DND-41 (cell line): ENCODE data around the gene GEMIN7.

Experiments
- ATAC-seq: fragments of 200-7000 bp; cut with Tn5 transposase; 3 replicates; pipeline ENCODE4 v1.9.1; 2021; ENCODE audit warnings: low read depth; ENCODE audit not compliant: insufficient read depth
- DNase-seq: peaks from one replicate; pipeline ENCODE4 v3.0.0-alpha.2; 2020
- H2AFZ ChIP-seq: 2 replicates; pipeline ENCODE4 v1.6.0; 2012; ENCODE audit warnings: low read depth, low read length
- H3K27ac ChIP-seq: 2 replicates; pipeline ENCODE4 v1.5.1; 2012; ENCODE audit warnings: low read length, inconsistent platforms
- H3K27me3 ChIP-seq: fragments of 200-600 bp; sonication (generic); 2 replicates; pipeline ENCODE4 v1.6.0; 2012; ENCODE audit warnings: low read length, mild to moderate bottlenecking, inconsistent platforms; ENCODE audit not compliant: insufficient read depth, poor library complexity
- H3K36me3 ChIP-seq: 2 replicates; pipeline ENCODE4 v1.5.1; 2012; ENCODE audit warnings: low read length, inconsistent platforms; ENCODE audit not compliant: insufficient read depth
- H3K4me1 ChIP-seq: 2 replicates; pipeline ENCODE4 v1.5.1; 2012; ENCODE audit warnings: mild to moderate bottlenecking, low read length; ENCODE audit not compliant: insufficient read depth
- H3K4me2 ChIP-seq: 2 replicates; pipeline ENCODE4 v1.6.0; 2012; ENCODE audit warnings: mild to moderate bottlenecking, moderate library complexity, low read length, inconsistent platforms; ENCODE audit not compliant: insufficient read depth
- H3K4me3 ChIP-seq, 2 experiments: fragments of 200-600 bp in 1 of 2; shearing (Covaris generic) in 1 of 2; 2 replicates each; pipeline ENCODE4 v1.5.1; 2012 to 2016; ENCODE audit warnings: inconsistent platforms in 2 of 2, low read length in 2 of 2, mild to moderate bottlenecking in 2 of 2, low read depth in 1 of 2, moderate library complexity in 1 of 2
- H3K79me2 ChIP-seq: 2 replicates; pipeline ENCODE4 v1.6.0; 2012; ENCODE audit warnings: low read length, inconsistent platforms; ENCODE audit not compliant: insufficient read depth
- H3K9ac ChIP-seq: 2 replicates; pipeline ENCODE4 v1.6.0; 2012; ENCODE audit warnings: low read depth, mild to moderate bottlenecking, inconsistent platforms, low read length, moderate library complexity
- H3K9me3 ChIP-seq: 2 replicates; pipeline ENCODE4 v1.5.1; 2012; ENCODE audit warnings: low read length, moderate library complexity, mild to moderate bottlenecking, inconsistent platforms; ENCODE audit not compliant: insufficient read depth, severe bottlenecking
- H4K20me1 ChIP-seq: 2 replicates; pipeline ENCODE4 v1.6.0; 2012; ENCODE audit warnings: low read length; ENCODE audit not compliant: insufficient read depth
- EZH2 ChIP-seq: IDR thresholded peaks from 3 replicates; pipeline ENCODE4 v1.6.1; 2012; ENCODE audit warnings: borderline replicate concordance, low read depth, mild to moderate bottlenecking, moderate library complexity, low read length, inconsistent platforms; ENCODE audit not compliant: severe bottlenecking
- TF ChIP-seq, protein P1 (sequence below): IDR thresholded peaks from 2 replicates; pipeline ENCODE4 v1.5.1; 2012; ENCODE audit warnings: borderline replicate concordance, low read length, moderate library complexity, mild to moderate bottlenecking; ENCODE audit not compliant: poor library complexity, severe bottlenecking; ENCODE audit errors: extremely low read depth

Gene GEMIN7

DNA sequence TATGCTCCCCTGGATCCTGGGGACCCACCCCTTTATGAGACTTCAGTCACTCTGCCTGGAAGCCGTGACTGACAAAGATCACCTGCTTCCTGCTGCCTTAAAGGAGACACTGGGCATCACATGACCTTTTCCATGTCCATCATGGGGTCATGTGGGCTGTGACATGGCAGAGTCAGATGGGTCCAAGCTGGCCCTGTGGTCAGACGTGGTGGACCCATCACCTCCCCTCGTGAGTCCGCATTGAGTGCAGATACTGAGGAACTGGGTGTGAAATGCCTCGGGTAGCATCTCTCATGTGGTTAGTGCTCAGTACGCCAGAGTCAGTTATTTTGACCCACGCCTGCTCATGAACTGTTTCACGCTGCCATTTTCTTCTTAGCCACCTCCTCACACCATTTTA lies 54.6 kb downstream of the GEMIN7 start:
- Histone ChIP-seq H3K4me2 (no peak overlapping the region), H3K79me2 (peaks cover 82% of the 10 kb centered on the region), H3K27me3 (no peaks in the 10 kb centered on the region), H3K36me3 (peaks cover 8% of the 10 kb centered on the region; the same call in 1 of the 2 replicates), H3K27ac (no peak overlapping the region), H3K4me3 (no peak overlapping the region), H3K4me1 (no peaks in the 10 kb centered on the region), H4K20me1 (peaks cover 75% of the 10 kb centered on the region), H2AFZ (no peak overlapping the region), H3K9me3 (no peaks in the 10 kb centered on the region), H3K9ac (no peak overlapping the region)
- no peak for ATAC-seq
- TF ChIP-seq EZH2, result no peak
- TF ChIP-seq, protein P1, sequence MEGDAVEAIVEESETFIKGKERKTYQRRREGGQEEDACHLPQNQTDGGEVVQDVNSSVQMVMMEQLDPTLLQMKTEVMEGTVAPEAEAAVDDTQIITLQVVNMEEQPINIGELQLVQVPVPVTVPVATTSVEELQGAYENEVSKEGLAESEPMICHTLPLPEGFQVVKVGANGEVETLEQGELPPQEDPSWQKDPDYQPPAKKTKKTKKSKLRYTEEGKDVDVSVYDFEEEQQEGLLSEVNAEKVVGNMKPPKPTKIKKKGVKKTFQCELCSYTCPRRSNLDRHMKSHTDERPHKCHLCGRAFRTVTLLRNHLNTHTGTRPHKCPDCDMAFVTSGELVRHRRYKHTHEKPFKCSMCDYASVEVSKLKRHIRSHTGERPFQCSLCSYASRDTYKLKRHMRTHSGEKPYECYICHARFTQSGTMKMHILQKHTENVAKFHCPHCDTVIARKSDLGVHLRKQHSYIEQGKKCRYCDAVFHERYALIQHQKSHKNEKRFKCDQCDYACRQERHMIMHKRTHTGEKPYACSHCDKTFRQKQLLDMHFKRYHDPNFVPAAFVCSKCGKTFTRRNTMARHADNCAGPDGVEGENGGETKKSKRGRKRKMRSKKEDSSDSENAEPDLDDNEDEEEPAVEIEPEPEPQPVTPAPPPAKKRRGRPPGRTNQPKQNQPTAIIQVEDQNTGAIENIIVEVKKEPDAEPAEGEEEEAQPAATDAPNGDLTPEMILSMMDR, result no peak
- no peak for DNase-seq

DNA sequence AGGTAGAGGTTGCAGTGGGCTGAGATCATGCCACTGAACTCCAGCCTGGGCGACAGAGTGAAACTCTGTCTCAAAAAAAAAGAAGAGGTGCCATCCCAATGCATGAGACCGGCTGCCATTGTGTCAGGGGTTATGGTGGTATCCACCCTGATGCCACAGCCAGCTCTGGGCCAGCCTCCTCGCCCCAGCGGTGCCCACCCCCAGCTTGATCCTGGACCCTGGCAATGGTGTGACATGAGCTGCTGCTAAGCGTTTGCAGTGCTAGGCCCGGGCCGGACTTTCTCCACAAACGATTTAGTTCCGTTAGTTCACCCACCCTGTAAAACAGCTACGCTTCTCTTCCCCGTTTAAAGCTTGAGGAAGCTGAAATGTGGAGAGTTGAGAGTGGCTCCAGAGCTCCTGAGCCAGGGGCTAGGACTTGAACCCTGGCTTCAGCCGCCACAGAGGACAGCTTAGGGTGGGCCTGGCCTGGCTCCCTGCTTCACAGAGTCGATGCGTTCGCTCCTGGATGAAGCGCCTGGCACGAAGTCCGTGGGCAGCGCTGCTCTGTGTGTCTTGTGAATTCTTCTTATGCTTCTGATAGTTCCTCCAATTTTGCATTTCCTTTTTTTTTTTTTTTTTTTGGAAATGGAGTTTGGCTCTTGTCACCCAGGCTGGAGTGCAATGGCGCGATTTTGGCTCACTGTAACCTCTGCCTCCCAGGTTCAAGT lies 56.3 kb downstream of the GEMIN7 start:
- no peak for DNase-seq
- Histone ChIP-seq H3K27me3 (no peaks in the 10 kb centered on the region), H3K4me2 (no peak overlapping the region), H3K9ac (no peak overlapping the region), H3K27ac (no peak overlapping the region), H3K36me3 (peaks cover 7% of the 10 kb centered on the region), H3K9me3 (no peaks in the 10 kb centered on the region), H4K20me1 (peaks cover 71% of the 10 kb centered on the region), H3K4me1 (no peaks in the 10 kb centered on the region), H2AFZ (no peak overlapping the region), H3K79me2 (peaks cover 75% of the 10 kb centered on the region), H3K4me3 (no peak overlapping the region)
- no peak for TF ChIP-seq EZH2
- TF ChIP-seq, protein P1, result no peak
- ATAC-seq, result no peak

DNA sequence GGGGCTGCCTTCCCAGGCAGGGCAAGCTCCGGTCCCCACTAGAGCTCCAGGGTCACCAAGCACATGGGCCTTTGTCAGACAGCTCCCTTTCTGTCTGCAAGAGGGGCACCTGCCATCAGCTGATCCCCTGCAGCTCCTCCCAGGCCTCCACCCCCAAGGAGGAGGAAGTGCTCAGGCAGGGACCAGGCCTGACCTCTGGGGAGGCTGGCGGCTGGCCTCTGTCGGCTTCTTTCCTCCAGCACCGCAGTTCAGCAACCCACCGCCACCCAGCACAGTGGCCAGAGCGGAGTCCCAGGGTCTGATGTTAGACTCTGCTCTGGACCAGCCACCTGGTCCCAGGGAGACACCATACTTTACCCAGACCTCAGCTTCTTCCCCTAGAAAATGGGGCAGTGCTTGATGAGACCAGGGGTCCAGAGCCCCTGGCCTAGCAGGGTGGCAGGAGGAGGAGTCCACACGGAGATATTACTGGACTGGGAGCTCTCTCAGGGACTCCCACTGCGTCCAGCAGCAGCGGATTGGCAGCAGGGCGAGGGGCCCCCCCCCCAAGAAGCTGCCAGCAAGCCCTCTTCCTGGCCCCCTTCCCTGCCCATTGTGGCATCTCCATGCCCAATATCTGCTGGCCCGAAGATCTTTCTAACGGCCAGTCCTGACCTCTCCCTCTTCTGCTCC lies 57.6 kb downstream of the GEMIN7 start:
- no peaks in the 10 kb centered on the region for H3K9me3 ChIP-seq
- no peaks in the 10 kb centered on the region for H3K4me1 ChIP-seq
- no peak overlapping the region for H3K4me3 ChIP-seq
- H3K9ac ChIP-seq, result no peak overlapping the region
- peaks cover 19% of the 10 kb centered on the region for H3K36me3 ChIP-seq
- peaks cover 67% of the 10 kb centered on the region for H4K20me1 ChIP-seq
- peaks cover 63% of the 10 kb centered on the region for H3K79me2 ChIP-seq
- H2AFZ ChIP-seq, result no peak overlapping the region
- DNase-seq (no peak), ATAC-seq (no peak)
- H3K4me2 ChIP-seq, result no peak overlapping the region
- no peaks in the 10 kb centered on the region for H3K27me3 ChIP-seq
- TF ChIP-seq, protein P1, result no peak
- TF ChIP-seq EZH2, result no peak
- no peak overlapping the region for H3K27ac ChIP-seq
